Heart right ventricle (tissue), 16 donors: ENCODE results near the gene MME. TPM values are rescaled to one million over a fixed set of nuclear protein-coding genes. Genes with fewer than 3 reads are reported as not detected.

ENCODE experiments used
- ATAC-seq, 8 donors: fragments of 200-7000 bp; cut with Tn5 transposase; one replicate each; pipeline ENCODE4 v1.9.1; 2020; ENCODE audit warnings: mild to moderate bottlenecking in 8 of 8, moderate library complexity in 8 of 8, moderate number of reproducible peaks in 1 of 8
- DNase-seq, 2 donors: peaks; one replicate each; pipeline ENCODE4 v3.0.0-alpha.2; 2020
- H3K27ac ChIP-seq, 10 donors: fragments of 200-600 bp; sonication (generic) in 2 of 10; one replicate each; pipeline versions ENCODE4 v1.5.0 to v1.8.0; 2020 to 2022; ENCODE audit warnings: mild to moderate bottlenecking in 3 of 10
- H3K27me3 ChIP-seq, 7 donors: fragments of 200-600 bp; one replicate each; pipeline ENCODE4 v1.8.0; 2021 to 2022; ENCODE audit warnings: mild to moderate bottlenecking in 2 of 7
- H3K36me3 ChIP-seq, 9 donors: fragments of 200-600 bp; sonication (generic) in 1 of 9; one replicate each; pipeline versions ENCODE4 v1.5.0 to v1.8.0; 2020 to 2022; ENCODE audit warnings: mild to moderate bottlenecking in 2 of 9
- H3K4me1 ChIP-seq, 9 donors: fragments of 200-600 bp; sonication (generic) in 1 of 9; one replicate each; pipeline versions ENCODE4 v1.5.0 to v1.8.0; 2020 to 2022; ENCODE audit warnings: mild to moderate bottlenecking in 4 of 9
- H3K4me3 ChIP-seq, 10 donors: fragments of 200-600 bp; sonication (generic) in 2 of 10; one replicate each; pipeline versions ENCODE4 v1.5.0 to v1.8.0; 2020 to 2022; ENCODE audit warnings: mild to moderate bottlenecking in 7 of 10, moderate library complexity in 2 of 10
- H3K9me3 ChIP-seq, 11 donors: fragments of 200-600 bp in 10 of 11; sonication (generic) in 2 of 11; one replicate each; pipeline versions ENCODE4 v1.5.0 to v1.8.0; 2013 to 2022; ENCODE audit warnings: mild to moderate bottlenecking in 2 of 11, control low read depth in 1 of 11, moderate library complexity in 1 of 11
- WGBS, 2 donors: extraction: QIAGEN DNeasy Blood & Tissue Kit; methylation state at CpG; one replicate each; pipeline ENCODE4 v1.1.7; 2013; ENCODE audit warnings: inconsistent platforms in 1 of 2; 5-methylcytosine and 5-hydroxymethylcytosine counted together
- intact Hi-C, 10 donors: fragments of 100-400 bp; cut with DNase I; formaldehyde crosslinking; loops; one replicate each; pipeline versions ENCODE4 v1.11.1 to v1.14.2; 2022
- polyA plus RNA-seq, 2 donors: library from polyadenylated mRNA; stranded (reverse); fragments of 200-250 nt; gene quantifications; one replicate each; pipeline ENCODE4 v1.2.3, GENCODE V29; 2013
- total RNA-seq, 10 donors: library from RNA; stranded (reverse); fragmentation: NEBNext Ultra II Directional in 3 of 10; extraction: Animal tissue kit (Norgen Biotek cat#: 25700) in 3 of 10; gene quantifications; one replicate each; pipeline versions ENCODE4 v1.2.1 to v1.2.4, GENCODE V29; 2021 to 2023
- TF ChIP-seq, protein P1 (sequence below), 9 donors: fragments of 200-600 bp; sonication (generic) in 2 of 9; IDR thresholded peaks; one replicate each; pipeline versions ENCODE4 v1.5.0 to v1.8.0; 2021 to 2022; ENCODE audit warnings: antibody characterized with exemption in 9 of 9, mild to moderate bottlenecking in 5 of 9, moderate library complexity in 1 of 9
- donor health status: Arrhythmogenic right ventricular cardiomyopathy.
- donor health status: ischemic (EF 13 %, LVEDD 7.1; RV severe dilation, severe dysfunction).
- donor health status: healthy with polysubstance abuse.
- donor health status: DM: no; HTN: yes; CAD: no.
- donor health status: DM: no; HTN: no; CAD: no.
- donor health status: ischemic (EF 25% LVEDD 6.9; RV normal size, moderate dysfunction).
- donor health status: ischemic (EF 25% LVEDD 5.7; RV mildly dilated, moderate dysfunction).
- donor health status: healthy.
- donor health status: DM: yes; HTN: yes; CAD: no.
- donor health status: Ischemic cardiomyopathy.
- donor health status: ischemic (EF 35%, LVEDD 5.7; RV mildly dilated, moderate dysfunction).
- donor health status: nonischemic (EF 11% LVEDD 7.7; RV severe dilation, severe dysfunction).
- donor health status: DM: yes; HTN: yes; CAD: no.
- donor health status: PGD.
- donor health status: ischemic (EF 29% LVEDD 5.4; RV normal size, mild dysfunction).
- donor health status: nonischemic (EF 23%, LVEDD 6.1; RV moderate dilation, normal function).

The MME gene
- total and polyA plus RNA-seq, 12 donors: 1.8 to 10.5 (median 6.1) TPM

DNA sequence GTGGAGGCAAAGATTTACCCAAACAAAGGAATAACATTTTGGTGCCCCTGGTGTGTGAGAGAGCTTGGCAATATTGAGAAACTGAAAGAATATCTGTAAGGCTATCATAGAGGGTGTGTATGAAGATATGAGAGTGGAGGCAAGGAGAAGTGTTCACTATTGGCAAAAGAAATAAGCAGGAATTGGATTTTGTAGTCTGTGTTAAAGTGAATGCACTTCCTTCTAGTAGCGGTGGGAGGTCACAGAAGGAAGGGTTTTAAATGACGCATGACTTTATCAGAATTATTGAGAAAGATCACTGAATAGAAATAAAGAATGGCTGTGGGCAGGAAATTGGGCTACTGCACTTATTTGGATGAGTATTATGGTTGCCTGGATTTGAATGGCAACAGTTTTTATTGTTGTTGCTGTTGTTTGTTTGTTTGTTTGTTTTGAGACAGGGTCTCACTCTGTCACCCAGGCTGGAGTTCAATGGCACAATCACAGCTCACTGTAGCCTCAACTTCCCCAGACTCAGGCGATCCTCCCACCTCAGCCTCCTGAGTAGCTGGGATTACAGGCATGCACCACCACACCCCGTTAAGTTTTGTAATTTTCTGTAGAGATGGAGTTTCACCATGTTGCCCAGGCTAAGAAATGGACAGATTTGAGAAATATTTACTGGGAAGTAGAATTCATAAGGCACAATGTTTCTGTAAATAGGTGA is 16.3 kb downstream of the MME start:
- Histone ChIP-seq H3K4me3 (no peak overlapping the region), H3K27ac (no peak overlapping the region), H3K36me3 (no peaks in the 10 kb centered on the region), H3K27me3 (no peaks in the 10 kb centered on the region), H3K4me1 (no peaks in the 10 kb centered on the region), H3K9me3 (peaks cover 0 to 7% (median 0%) of the 10 kb centered on the region in 11 donors)
- ATAC-seq (no peak), DNase-seq (no peak)
- intact Hi-C loops: no loop called here
- TF ChIP-seq, protein P1, sequence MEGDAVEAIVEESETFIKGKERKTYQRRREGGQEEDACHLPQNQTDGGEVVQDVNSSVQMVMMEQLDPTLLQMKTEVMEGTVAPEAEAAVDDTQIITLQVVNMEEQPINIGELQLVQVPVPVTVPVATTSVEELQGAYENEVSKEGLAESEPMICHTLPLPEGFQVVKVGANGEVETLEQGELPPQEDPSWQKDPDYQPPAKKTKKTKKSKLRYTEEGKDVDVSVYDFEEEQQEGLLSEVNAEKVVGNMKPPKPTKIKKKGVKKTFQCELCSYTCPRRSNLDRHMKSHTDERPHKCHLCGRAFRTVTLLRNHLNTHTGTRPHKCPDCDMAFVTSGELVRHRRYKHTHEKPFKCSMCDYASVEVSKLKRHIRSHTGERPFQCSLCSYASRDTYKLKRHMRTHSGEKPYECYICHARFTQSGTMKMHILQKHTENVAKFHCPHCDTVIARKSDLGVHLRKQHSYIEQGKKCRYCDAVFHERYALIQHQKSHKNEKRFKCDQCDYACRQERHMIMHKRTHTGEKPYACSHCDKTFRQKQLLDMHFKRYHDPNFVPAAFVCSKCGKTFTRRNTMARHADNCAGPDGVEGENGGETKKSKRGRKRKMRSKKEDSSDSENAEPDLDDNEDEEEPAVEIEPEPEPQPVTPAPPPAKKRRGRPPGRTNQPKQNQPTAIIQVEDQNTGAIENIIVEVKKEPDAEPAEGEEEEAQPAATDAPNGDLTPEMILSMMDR (IDR thresholded peaks at IDR 0.05): no peak
- 88 to 93% methylated on average over 4 of the region's 4 CpGs for WGBS, 2 donors

DNA sequence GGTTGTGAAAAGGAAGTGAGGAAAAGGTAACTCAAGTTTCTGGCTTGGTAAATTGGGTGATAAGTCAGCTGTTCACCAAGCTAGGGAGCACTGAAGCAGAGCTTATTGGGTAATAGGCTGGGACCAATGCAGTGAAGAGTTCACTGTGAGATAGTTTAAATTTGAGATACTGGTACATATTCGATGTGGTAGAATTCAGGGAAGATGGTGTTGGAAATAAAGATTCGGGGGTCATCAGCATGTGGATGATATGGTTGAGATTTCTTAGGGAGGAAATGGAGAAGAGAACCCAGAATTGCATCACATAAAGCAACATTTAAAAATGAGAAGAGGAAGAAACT is 16.9 kb downstream of the MME start:
- H3K27ac ChIP-seq: no peak overlapping the region
- no peak overlapping the region for H3K4me3 ChIP-seq
- H3K27me3 ChIP-seq: no peaks in the 10 kb centered on the region
- intact Hi-C loops: no loop called here
- TF ChIP-seq, protein P1 (IDR thresholded peaks at IDR 0.05): no peak
- H3K9me3 ChIP-seq: peaks cover 0 to 7% (median 0%) of the 10 kb centered on the region in 11 donors
- 84 to 92% methylated on average over 2 of the region's 2 CpGs for WGBS, 2 donors
- H3K4me1 ChIP-seq: peaks cover 0 to 4% (median 0%) of the 10 kb centered on the region in 9 donors
- DNase-seq: no peak
- H3K36me3 ChIP-seq: no peaks in the 10 kb centered on the region
- ATAC-seq: no peak

DNA sequence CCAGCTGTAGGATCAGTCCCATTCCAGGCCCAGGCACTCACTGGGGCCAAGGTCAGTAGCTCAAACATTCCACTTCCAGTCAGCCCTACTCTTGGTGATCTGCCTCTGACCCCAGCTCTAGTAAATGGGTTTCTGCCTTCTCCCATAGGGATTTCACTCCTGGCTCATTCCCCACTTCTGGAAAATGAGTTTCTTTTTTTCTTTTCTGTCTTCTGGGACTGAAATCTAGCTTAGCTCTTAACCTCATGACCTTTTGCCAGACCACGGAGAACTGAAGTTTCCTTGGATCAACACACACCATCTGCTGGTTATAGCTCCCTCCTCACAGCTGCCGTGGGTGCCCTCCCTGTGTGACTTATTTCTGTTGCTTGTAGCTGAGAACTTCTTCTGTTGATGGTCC is 21.3 kb downstream of the MME start:
- TF ChIP-seq, protein P1 (IDR thresholded peaks at IDR 0.05): peak in 1 of 9 donors; percentile 7
- Histone ChIP-seq H3K36me3 (no peaks in the 10 kb centered on the region), H3K4me3 (no peak overlapping the region), H3K4me1 (peaks cover 0 to 5% (median 0%) of the 10 kb centered on the region in 9 donors), H3K9me3 (peaks cover 0 to 7% (median 0%) of the 10 kb centered on the region in 11 donors), H3K27me3 (no peaks in the 10 kb centered on the region), H3K27ac (no peak overlapping the region)
- intact Hi-C loops: no loop called here
- peak; percentile 30 to 32 for DNase-seq
- WGBS, 2 donors: 24 to 40% methylated on average over 2 of the region's 2 CpGs
- peak; percentile 67 to 90 (median 80) for ATAC-seq

DNA sequence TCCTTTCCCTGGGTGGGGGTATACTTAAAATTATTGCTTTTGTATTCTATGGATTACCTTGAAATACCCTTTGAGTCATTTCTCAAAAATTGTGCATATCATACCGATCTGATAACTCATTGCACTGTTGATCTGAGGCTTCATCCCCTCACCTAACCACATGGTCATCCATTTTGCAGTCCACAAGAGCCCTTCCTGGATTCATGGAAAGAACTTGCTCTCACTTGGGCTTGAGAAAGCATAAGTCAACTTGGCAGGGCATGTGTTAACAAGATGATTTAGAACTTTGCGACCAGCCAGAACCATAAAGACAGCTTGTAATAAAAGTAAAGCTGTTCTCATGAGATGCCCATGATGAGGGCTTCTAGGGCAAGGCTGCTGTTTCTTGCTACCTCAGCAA is 22.2 kb downstream of the MME start:
- TF ChIP-seq, protein P1 (IDR thresholded peaks at IDR 0.05): no peak
- Histone ChIP-seq H3K27me3 (no peaks in the 10 kb centered on the region), H3K9me3 (peaks cover 0 to 7% (median 0%) of the 10 kb centered on the region in 11 donors), H3K36me3 (no peaks in the 10 kb centered on the region), H3K4me3 (no peak overlapping the region), H3K4me1 (peaks cover 0 to 5% (median 0%) of the 10 kb centered on the region in 9 donors), H3K27ac (no peak overlapping the region)
- intact Hi-C loops: no loop called here
- ATAC-seq (no peak), DNase-seq (no peak)
- 62 to 86% methylated on average over 2 of the region's 2 CpGs for WGBS, 2 donors
